ENCODE results near the gene MEIS1.

GRCh38 chr2:66478299-66478698, 43.4 kb downstream of the MEIS1 start:
- TF ChIP-seq CTCF (IDR thresholded peaks at IDR 0.05) (no peak), POLR2A (IDR thresholded peaks at IDR 0.05) (no peak), POLR2AphosphoS5 (IDR thresholded peaks at IDR 0.05) (no peak)
